ENCODE results near the gene PCBP3. TPM values are rescaled to one million over a fixed set of nuclear protein-coding genes. Genes with fewer than 3 reads are reported as not detected.
"Not testable (repeated sequence)": the region's sequence is repeated elsewhere in the genome, so short reads cannot be mapped to it uniquely, and the experiment has no call there.

PCBP3 gene
- total and polyA plus RNA-seq, 2 donors, result 4.3 to 4.6 TPM

DNA sequence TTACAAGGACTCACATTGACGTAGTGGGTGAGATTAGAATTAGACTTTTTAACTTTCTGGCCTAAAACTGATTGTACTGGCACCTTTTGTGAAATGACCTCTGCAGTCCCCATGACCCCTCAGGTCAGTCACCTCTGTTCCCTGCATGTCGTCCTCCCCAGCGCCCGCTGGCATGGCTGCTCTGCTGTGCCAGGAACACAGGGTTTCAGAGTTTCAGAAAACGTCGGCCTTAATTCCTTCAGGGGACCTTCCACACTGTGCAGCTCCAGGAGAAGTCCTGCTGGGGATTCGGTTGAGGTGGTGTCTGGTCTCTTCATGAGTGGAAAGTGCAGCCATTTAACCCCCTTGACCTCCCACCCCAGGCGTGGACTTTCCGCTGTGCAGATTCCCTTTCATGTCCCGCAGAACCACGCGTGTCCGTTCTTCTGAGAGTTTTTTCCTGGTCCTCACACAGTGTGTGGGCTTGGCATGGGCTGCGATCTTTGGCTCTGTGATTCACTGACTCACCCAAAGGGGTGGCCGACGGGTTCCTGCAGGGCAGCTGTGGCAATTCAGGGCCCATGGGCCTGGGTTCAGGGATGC, 179.7 kb downstream of the PCBP3 start:
- Histone ChIP-seq H3K36me3 (ENCODE audit: insufficient read depth) (no peaks in the 10 kb centered on the region), H3K4me3 (ENCODE audit: low read depth, low read length) (no peak overlapping the region), H3K27ac (ENCODE audit: low read depth) (no peak overlapping the region), H3K4me1 (ENCODE audit: insufficient read depth) (no peaks in the 10 kb centered on the region)
- 83% methylated on average over 16 of the region's 16 CpGs for WGBS
- no peak for DNase-seq (ENCODE audit: extremely low spot score)

GRCh38 chr21:45824546-45825215, 181.2 kb downstream of the PCBP3 start:
- Histone ChIP-seq H3K4me3 (ENCODE audit: low read depth, low read length) (no peak overlapping the region), H3K27ac (ENCODE audit: low read depth) (no peak overlapping the region), H3K4me1 (ENCODE audit: insufficient read depth) (no peaks in the 10 kb centered on the region), H3K36me3 (ENCODE audit: insufficient read depth) (no peaks in the 10 kb centered on the region)
- DNase-seq (ENCODE audit: extremely low spot score), result no peak
- WGBS, result 63% methylated on average over 8 of the region's 8 CpGs

DNA sequence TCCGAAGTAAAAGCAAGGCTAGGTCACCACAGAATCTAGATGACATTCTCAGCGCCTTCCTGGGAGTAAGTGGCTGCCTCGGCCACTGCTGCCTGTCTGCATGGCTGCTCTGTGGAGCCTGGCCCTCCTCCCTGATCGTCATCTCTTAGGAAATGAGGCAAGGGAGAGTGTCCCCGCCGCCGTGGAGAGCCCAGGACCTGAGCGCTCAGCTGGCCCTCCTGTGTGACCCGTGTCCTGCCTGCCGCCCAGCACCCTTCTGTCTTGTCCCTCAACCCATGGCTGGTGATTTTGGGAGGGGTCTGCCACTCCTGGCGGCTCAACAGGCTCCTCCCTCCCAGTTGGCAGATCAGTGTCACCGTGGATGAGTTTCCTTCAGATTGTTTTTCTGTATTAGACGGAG, 181.7 kb downstream of the PCBP3 start:
- H3K4me3 ChIP-seq (ENCODE audit: low read depth, low read length), result no peak overlapping the region
- H3K4me1 ChIP-seq (ENCODE audit: insufficient read depth), result no peaks in the 10 kb centered on the region
- no peak for DNase-seq (ENCODE audit: extremely low spot score)
- no peaks in the 10 kb centered on the region for H3K36me3 ChIP-seq (ENCODE audit: insufficient read depth)
- H3K27ac ChIP-seq (ENCODE audit: low read depth), result no peak overlapping the region
- WGBS, result 66% methylated on average over 13 of the region's 13 CpGs

DNA sequence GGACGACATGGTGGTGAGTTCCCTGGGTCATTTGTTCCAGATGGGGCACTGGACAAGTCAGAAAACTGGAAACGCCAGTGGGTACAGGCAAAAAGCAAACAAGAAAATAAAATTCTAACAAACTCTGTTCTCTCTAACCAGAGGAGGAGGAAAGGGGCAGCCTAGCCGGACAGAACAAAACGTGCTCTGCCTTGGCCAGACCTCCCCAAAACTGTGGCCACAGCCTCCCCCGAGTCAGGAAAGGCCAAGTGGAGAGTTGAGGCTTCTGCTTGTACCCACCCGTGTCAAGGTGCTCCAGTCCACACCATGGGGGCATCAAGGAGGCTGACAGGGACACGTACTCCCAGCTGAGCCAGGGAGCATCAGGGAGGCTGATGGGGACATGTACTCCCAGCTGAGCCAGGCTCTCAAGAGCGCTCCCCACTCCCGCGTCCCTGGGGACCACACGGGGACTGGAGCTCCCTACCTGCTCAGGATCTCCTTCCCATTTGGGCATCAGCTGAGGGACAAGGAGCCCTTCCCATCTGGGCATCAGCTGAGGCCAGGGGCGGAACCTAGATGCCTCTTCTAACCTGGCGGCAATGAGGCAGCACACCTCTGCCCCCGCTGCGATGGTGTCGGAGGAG, 183.3 kb downstream of the PCBP3 start:
- no peak for DNase-seq (ENCODE audit: extremely low spot score)
- H3K4me3 ChIP-seq (ENCODE audit: low read depth, low read length), result no peak overlapping the region
- H3K36me3 ChIP-seq (ENCODE audit: insufficient read depth), result no peaks in the 10 kb centered on the region
- no peaks in the 10 kb centered on the region for H3K4me1 ChIP-seq (ENCODE audit: insufficient read depth)
- 84% methylated on average over 16 of the region's 16 CpGs for WGBS
- H3K27ac ChIP-seq (ENCODE audit: low read depth), result no peak overlapping the region

- no peaks in the 10 kb centered on the region for H3K36me3 ChIP-seq (ENCODE audit: insufficient read depth)
- DNase-seq (ENCODE audit: extremely low spot score), result no peak
- no peak overlapping the region for H3K4me3 ChIP-seq (ENCODE audit: low read depth, low read length)
- 71% methylated on average over 9 of the region's 9 CpGs for WGBS
- no peaks in the 10 kb centered on the region for H3K4me1 ChIP-seq (ENCODE audit: insufficient read depth)
- no peak overlapping the region for H3K27ac ChIP-seq (ENCODE audit: low read depth)
These were observed 183.8 kb downstream of the PCBP3 start for GRCh38 chr21:45827302-45827692.

- H3K27ac ChIP-seq (ENCODE audit: low read depth), result no peak overlapping the region
- H3K4me1 ChIP-seq (ENCODE audit: insufficient read depth), result no peaks in the 10 kb centered on the region
- H3K36me3 ChIP-seq (ENCODE audit: insufficient read depth), result no peaks in the 10 kb centered on the region
- DNase-seq (ENCODE audit: extremely low spot score), result no peak
- 83% methylated on average over 11 of the region's 11 CpGs for WGBS
- H3K4me3 ChIP-seq (ENCODE audit: low read depth, low read length), result no peak overlapping the region
These were observed 184.5 kb downstream of the PCBP3 start for GRCh38 chr21:45827881-45828579.

- 90% methylated on average over 26 of the region's 26 CpGs for WGBS
- no peak overlapping the region for H3K4me3 ChIP-seq (ENCODE audit: low read depth, low read length)
- H3K27ac ChIP-seq (ENCODE audit: low read depth), result no peak overlapping the region
- H3K4me1 ChIP-seq (ENCODE audit: insufficient read depth), result no peaks in the 10 kb centered on the region
- DNase-seq (ENCODE audit: extremely low spot score), result no peak
- no peaks in the 10 kb centered on the region for H3K36me3 ChIP-seq (ENCODE audit: insufficient read depth)
These were observed 185.3 kb downstream of the PCBP3 start for GRCh38 chr21:45828580-45829570.

DNA sequence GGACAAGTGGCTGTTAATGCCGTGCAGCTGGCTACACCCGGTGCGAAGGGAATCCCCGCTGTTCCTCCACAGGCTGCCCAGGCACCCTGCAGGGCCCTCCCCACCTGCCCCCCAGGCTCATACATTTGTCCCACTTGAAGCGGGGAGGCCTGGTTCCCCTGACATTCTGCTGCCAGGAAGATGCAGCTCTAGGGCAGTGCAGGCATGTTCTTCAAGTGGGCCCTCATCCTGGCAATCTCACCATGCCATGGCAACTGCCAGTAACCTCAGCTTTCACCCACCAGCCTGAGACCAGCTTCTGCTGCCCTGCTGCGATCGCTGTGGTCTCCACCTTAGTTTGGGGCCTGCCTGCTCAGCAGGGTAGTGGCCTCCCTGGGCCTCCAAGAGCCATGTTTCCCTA, 186.1 kb downstream of the PCBP3 start:
- Histone ChIP-seq H3K4me3 (ENCODE audit: low read depth, low read length) (no peak overlapping the region), H3K27ac (ENCODE audit: low read depth) (no peak overlapping the region), H3K4me1 (ENCODE audit: insufficient read depth) (no peaks in the 10 kb centered on the region), H3K36me3 (ENCODE audit: insufficient read depth) (no peaks in the 10 kb centered on the region)
- no peak for DNase-seq (ENCODE audit: extremely low spot score)
- WGBS, result 92% methylated on average over 7 of the region's 7 CpGs

DNA sequence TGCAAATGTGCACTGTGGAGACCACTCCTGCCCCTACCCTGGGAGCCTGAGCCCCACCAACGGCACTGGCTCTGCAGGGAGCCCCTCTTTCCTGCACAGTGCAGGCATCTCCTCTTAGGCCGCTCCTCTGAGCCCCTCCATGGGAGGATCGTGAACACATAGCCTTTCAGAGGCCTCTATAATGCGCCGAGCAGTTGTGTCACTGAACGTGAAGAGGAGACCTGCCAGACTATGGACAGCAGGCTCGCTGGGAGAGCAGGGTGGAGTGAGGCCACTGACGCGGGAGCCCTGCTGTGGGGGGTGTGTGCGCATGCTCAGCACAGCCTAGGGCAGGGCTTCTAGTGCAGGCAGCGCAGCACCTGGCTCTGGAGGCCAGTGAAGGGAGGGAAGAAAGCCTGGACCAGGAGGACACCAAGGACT, 186.7 kb downstream of the PCBP3 start:
- Histone ChIP-seq H3K4me3 (ENCODE audit: low read depth, low read length) (no peak overlapping the region), H3K36me3 (ENCODE audit: insufficient read depth) (no peaks in the 10 kb centered on the region), H3K27ac (ENCODE audit: low read depth) (no peak overlapping the region), H3K4me1 (ENCODE audit: insufficient read depth) (no peaks in the 10 kb centered on the region)
- WGBS, result 57% methylated on average over 11 of the region's 11 CpGs
- no peak for DNase-seq (ENCODE audit: extremely low spot score)

DNA sequence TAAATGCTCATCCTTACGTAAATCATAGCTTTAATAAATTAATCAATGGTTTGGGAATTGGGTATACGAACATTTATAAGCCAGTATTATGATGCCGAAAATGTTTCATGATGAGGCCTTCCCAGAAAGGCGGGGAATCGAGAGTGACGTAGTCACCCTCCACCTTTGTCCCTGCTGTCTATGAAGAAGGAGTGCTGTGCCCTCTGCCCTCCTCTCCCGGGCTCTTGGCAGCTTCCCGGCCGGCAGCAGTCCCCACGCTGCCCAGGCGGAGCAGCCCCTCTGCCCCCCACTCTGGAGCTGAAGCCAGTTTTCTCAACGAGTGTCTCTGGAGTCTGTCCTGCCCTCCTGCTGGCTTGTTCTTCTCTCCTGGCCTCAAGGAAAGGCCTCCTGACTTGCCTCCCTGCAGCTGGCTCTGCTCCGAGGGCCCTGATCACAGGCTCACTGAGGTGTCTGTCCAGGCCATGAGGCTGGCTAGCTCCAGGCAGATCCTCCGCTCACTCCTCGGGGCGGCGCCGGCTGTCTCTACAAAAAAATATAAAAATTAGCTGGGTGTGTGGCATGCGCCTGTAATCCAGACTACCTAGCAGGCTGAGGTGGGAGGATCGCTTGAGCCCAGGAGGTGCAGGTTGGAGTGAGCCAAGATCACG, 187.3 kb downstream of the PCBP3 start:
- Histone ChIP-seq H3K27ac (ENCODE audit: low read depth) (no peak overlapping the region), H3K36me3 (ENCODE audit: insufficient read depth) (no peaks in the 10 kb centered on the region), H3K4me3 (ENCODE audit: low read depth, low read length) (no peak overlapping the region), H3K4me1 (ENCODE audit: insufficient read depth) (no peaks in the 10 kb centered on the region)
- WGBS, result 85% methylated on average over 21 of the region's 21 CpGs
- DNase-seq (ENCODE audit: extremely low spot score), result no peak

DNA sequence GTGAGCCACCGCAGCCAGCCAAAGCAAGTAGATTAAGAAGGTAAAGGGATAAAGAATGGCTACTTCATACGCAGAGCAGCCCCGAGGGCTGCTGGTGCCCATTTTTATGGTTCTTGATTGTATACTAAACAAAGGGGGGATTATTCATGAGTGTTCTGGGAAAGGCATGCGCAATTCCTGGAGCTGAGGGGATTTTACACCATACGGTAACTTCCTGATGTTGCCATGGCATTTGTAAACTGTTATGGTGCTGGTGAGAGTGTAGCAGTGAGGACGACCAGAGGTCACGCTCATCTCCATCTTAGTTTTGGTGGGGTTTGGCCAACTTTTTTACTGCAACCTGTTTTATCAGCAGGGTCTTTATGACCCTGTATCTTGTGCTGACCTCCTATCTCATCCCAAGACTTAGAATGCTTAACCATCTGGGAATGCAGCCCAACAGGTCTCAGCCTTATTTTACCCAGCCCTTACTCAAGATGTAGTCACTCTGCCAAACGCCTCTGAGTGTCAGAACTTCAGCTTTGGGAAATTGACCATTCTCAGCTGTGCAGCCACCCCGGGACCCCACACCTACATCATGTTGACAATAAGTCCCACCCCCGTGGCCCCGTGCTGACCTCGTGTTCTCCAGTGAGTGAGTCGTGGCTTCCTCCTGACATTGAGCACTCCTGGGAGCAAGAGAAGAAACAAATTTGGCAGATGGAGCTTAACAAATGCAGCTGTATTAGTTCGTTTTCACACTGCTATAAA, 188.6 kb downstream of the PCBP3 start:
- WGBS, result 54% methylated on average over 14 of the region's 14 CpGs
- H3K27ac ChIP-seq (ENCODE audit: low read depth), result no peak overlapping the region
- DNase-seq (ENCODE audit: extremely low spot score), result no peak
- no peaks in the 10 kb centered on the region for H3K36me3 ChIP-seq (ENCODE audit: insufficient read depth)
- H3K4me3 ChIP-seq (ENCODE audit: low read depth, low read length), result no peak overlapping the region
- H3K4me1 ChIP-seq (ENCODE audit: insufficient read depth), result no peaks in the 10 kb centered on the region

DNA sequence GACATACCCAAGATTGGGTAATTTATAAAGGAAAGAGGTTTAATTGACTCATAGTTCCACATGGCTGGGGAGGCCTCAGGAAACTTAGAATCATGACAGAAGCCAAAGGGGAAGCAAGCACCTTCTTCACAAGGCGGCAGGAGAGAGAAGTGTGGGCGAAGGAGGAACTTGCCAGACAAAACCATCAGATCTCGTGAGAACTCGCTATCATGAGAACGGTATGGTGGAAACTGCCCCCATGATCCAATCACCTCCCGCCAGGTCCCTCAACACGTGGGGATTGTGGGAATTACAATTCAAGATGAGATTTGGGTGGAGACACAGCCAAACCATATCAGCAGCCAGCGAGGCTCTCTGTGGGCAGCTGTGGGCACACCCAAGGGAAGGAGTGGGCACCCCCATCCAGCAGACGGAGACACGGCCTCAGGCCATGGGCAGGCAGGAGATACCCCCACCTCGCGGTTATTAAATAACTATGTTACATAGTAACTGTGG, 189.3 kb downstream of the PCBP3 start:
- not testable (repeated sequence) for DNase-seq (ENCODE audit: extremely low spot score); H3K27ac ChIP-seq (ENCODE audit: low read depth); H3K4me1 ChIP-seq (ENCODE audit: insufficient read depth); H3K4me3 ChIP-seq (ENCODE audit: low read depth, low read length); H3K36me3 ChIP-seq (ENCODE audit: insufficient read depth)
- 93% methylated on average over 12 of the region's 12 CpGs for WGBS
